ENCODE data around the gene PEG3. TPM values are rescaled to one million over a fixed set of nuclear protein-coding genes. Genes with fewer than 3 reads are reported as not detected.

The PEG3 gene
- total and polyA plus RNA-seq, 7 donors = 0.23 to 33.9 (median 18.5) TPM

DNA sequence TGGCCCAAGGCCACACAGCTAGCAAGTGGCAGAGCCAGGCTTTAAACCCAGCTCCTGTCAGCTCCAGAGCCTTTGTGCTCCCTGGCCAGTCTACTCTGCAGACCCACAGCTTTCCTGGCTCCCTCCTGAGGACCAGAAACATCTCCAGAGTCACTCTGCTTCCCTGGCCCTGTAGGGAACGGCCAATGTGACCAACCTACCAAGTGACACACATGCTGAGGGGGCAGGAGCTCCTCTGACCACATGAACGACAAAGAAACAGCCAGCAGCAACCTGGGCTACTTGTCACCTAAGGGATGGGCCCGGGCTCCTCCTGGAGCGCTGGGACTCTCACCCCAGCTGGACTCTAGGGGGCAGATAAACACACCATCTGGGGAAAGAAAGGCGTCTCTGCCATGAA, 19.3 kb downstream of the PEG3 start:
- Histone ChIP-seq H3K27me3 (no peaks in the 10 kb centered on the region), H3K4me3 (no peak overlapping the region), H3K36me3 (peaks cover 0 to 78% (median 14%) of the 10 kb centered on the region in 4 donors), H3K27ac (no peak overlapping the region), H3K9me3 (peaks cover 0 to 2% (median 0%) of the 10 kb centered on the region in 4 donors), H3K4me1 (no peaks in the 10 kb centered on the region)
- 56 to 65% methylated on average over 5 of the region's 5 CpGs for WGBS, 2 donors
- TF ChIP-seq POLR2A (IDR thresholded peaks at IDR 0.05) = no peak
- TF ChIP-seq, protein P1, sequence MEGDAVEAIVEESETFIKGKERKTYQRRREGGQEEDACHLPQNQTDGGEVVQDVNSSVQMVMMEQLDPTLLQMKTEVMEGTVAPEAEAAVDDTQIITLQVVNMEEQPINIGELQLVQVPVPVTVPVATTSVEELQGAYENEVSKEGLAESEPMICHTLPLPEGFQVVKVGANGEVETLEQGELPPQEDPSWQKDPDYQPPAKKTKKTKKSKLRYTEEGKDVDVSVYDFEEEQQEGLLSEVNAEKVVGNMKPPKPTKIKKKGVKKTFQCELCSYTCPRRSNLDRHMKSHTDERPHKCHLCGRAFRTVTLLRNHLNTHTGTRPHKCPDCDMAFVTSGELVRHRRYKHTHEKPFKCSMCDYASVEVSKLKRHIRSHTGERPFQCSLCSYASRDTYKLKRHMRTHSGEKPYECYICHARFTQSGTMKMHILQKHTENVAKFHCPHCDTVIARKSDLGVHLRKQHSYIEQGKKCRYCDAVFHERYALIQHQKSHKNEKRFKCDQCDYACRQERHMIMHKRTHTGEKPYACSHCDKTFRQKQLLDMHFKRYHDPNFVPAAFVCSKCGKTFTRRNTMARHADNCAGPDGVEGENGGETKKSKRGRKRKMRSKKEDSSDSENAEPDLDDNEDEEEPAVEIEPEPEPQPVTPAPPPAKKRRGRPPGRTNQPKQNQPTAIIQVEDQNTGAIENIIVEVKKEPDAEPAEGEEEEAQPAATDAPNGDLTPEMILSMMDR (IDR thresholded peaks at IDR 0.05) = no peak
- no peak for TF ChIP-seq EP300 (IDR thresholded peaks at IDR 0.05)
- no peak for TF ChIP-seq POLR2AphosphoS5 (IDR thresholded peaks at IDR 0.05)
- no peak for DNase-seq
- intact Hi-C loops (cut with DNase I) = no loop called here

DNA sequence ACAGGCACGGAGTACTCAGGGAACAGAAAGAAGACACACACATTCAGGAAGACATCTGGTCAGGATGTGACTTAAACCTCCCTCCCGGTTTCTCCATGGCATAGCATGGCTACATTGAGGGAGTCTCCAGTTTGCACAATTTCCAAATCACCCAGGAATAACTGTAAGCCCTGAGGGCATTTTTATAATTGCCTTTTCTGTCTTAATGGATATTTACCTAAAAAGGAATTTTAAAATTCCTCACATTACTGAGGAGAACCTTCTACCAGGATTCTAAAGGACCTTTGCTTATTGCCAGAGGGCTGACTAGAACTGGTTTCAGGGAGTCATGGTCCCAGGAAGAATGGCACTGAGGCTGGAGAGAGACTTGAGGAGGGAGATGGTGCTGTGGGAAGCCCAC, 21.4 kb downstream of the PEG3 start:
- Histone ChIP-seq H3K4me3 (no peak overlapping the region), H3K4me1 (no peaks in the 10 kb centered on the region), H3K27ac (no peak overlapping the region), H3K27me3 (no peaks in the 10 kb centered on the region), H3K9me3 (no peaks in the 10 kb centered on the region), H3K36me3 (peaks cover 0 to 97% (median 14%) of the 10 kb centered on the region in 4 donors)
- intact Hi-C loops (cut with DNase I) = no loop called here
- TF ChIP-seq POLR2A (IDR thresholded peaks at IDR 0.05) (no peak), EP300 (IDR thresholded peaks at IDR 0.05) (no peak), POLR2AphosphoS5 (IDR thresholded peaks at IDR 0.05) (no peak)
- TF ChIP-seq, protein P1 (IDR thresholded peaks at IDR 0.05) = no peak
- no peak for DNase-seq
- WGBS, 2 donors = 77 to 82% methylated on average over 2 of the region's 2 CpGs

DNA sequence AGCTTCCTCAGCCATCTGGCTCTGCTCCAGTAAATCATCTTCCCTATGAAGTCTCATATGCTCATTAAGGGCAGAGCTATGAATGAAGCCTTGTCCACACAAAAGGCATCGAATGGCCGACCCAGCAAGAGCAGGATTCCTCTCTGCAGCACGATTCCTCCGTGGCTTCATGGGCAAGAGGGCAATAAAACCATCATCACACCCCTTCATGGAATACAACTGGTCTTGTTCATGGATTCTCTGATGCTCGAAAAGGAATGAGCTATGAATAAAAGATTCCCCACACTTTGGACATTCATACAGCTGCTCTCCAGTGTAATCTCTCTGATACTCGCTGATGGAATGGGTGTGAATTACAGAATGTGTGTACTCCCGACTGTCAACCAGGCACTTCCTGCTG, 25.9 kb downstream of the PEG3 start:
- intact Hi-C loops (cut with DNase I) = no loop called here
- Histone ChIP-seq H3K36me3 (peaks cover 0 to 53% (median 7%) of the 10 kb centered on the region in 4 donors), H3K27me3 (no peaks in the 10 kb centered on the region), H3K27ac (no peak overlapping the region), H3K4me3 (no peak overlapping the region), H3K9me3 (no peaks in the 10 kb centered on the region), H3K4me1 (no peaks in the 10 kb centered on the region)
- TF ChIP-seq, protein P1 (IDR thresholded peaks at IDR 0.05) = no peak
- no peak for TF ChIP-seq EP300 (IDR thresholded peaks at IDR 0.05)
- TF ChIP-seq POLR2A (IDR thresholded peaks at IDR 0.05) = no peak
- TF ChIP-seq POLR2AphosphoS5 (IDR thresholded peaks at IDR 0.05) = no peak
- DNase-seq = no peak
- WGBS, 2 donors = 86% methylated on average over 7 of the region's 7 CpGs

DNA sequence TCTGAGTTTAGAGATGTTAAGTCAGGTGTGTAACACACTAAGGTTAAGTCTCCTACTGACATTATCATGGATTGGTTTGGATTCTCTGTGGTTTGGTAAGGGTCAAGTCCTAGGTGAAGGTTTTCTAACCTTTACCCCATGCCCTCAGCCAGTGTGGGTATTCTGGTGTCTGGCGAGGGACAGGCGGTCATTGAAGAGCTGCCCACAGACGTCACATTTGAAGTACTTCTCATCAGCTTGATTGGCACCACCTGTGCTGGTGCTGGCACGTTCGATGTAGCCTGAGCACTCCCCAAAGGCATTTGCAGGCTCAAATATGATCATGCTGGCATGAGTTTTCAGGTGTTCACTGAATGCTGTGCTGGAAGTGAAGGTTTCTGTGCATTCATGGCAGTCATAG, 27.0 kb downstream of the PEG3 start:
- Histone ChIP-seq H3K27me3 (no peaks in the 10 kb centered on the region), H3K9me3 (no peaks in the 10 kb centered on the region), H3K36me3 (peaks cover 0 to 42% (median 7%) of the 10 kb centered on the region in 4 donors), H3K27ac (no peak overlapping the region), H3K4me3 (no peak overlapping the region), H3K4me1 (no peaks in the 10 kb centered on the region)
- 71 to 89% methylated on average over 5 of the region's 5 CpGs for WGBS, 2 donors
- intact Hi-C loops (cut with DNase I) = no loop called here
- no peak for DNase-seq
- TF ChIP-seq, protein P1 (IDR thresholded peaks at IDR 0.05) = no peak
- no peak for TF ChIP-seq POLR2A (IDR thresholded peaks at IDR 0.05)
- TF ChIP-seq POLR2AphosphoS5 (IDR thresholded peaks at IDR 0.05) = no peak
- TF ChIP-seq EP300 (IDR thresholded peaks at IDR 0.05) = no peak

DNA sequence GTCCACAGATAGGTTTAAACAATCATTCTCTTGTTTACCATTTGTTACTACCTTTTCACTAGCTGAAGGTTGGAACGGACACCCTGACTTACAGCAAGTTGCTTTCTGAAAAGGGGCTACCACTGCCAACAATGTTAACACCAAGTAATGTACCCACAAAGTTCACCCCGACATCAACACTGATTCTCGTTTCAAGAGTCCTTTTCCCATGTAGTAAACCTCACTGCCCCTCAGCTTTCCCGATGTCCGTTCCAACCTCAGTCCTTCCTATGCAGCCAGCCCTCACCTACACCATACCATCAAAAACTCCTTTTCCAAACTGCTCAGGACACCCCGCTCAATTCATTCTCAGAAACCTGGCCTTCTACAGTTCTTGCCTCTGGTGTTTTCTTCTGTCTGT, 29.0 kb downstream of the PEG3 start:
- intact Hi-C loops (cut with DNase I) = no loop called here
- Histone ChIP-seq H3K27ac (no peak overlapping the region), H3K36me3 (peaks cover 0 to 22% (median 2%) of the 10 kb centered on the region in 4 donors), H3K27me3 (no peaks in the 10 kb centered on the region), H3K4me3 (no peak overlapping the region), H3K4me1 (no peaks in the 10 kb centered on the region), H3K9me3 (peaks cover 0 to 2% (median 0%) of the 10 kb centered on the region in 4 donors)
- TF ChIP-seq EP300 (IDR thresholded peaks at IDR 0.05) (no peak), POLR2A (IDR thresholded peaks at IDR 0.05) (no peak), POLR2AphosphoS5 (IDR thresholded peaks at IDR 0.05) (no peak)
- TF ChIP-seq, protein P1 (IDR thresholded peaks at IDR 0.05) = no peak
- WGBS, 2 donors = 61 to 65% methylated on average over 6 of the region's 6 CpGs
- no peak for DNase-seq
